Measurements from ENCODE around the gene RFTN1. TPM values are rescaled to one million over a fixed set of nuclear protein-coding genes. Genes with fewer than 3 reads are reported as not detected.

Gene RFTN1
- total and polyA plus RNA-seq, 2 donors from 2014 or later: 15.3 to 34.1 TPM

DNA sequence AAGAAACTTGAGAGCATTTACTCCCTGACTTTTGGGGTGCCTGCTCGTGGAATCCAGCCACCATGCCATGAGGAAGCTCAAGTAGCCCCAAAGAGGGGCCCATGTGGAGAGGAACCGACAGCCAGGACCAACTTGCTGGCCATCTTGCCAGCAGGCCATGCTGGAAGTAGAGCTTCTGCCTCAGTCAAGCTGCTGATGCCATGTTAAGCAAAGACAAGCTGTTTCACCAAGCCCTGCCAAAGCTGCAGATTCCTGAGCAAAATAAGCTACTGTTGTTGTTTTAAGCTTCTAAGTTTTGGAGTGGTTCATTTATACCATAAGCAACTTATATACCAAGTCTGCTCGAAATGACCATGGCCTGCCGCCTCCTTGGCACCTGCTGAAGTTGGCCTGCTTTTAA, 14.1 kb downstream of the RFTN1 start:
- Histone ChIP-seq H3K27me3 (ENCODE audit: control insufficient read depth, insufficient read depth, low read length) (no peaks in the 10 kb centered on the region), H3K9me3 (ENCODE audit: control insufficient read depth in 2 of 3, insufficient read depth in 1 of 3, low read length in 3 of 3) (no peaks in the 10 kb centered on the region), H3K27ac (ENCODE audit: low read depth in 2 of 2, low read length in 2 of 2) (no peak overlapping the region), H3K36me3 (ENCODE audit: control insufficient read depth in 2 of 3, insufficient read depth in 3 of 3, low read length in 3 of 3) (no peaks in the 10 kb centered on the region), H3K4me3 (ENCODE audit: low read length in 3 of 3) (no peak overlapping the region), H3K4me1 (ENCODE audit: control insufficient read depth in 2 of 3, insufficient read depth in 2 of 3, low read depth in 1 of 3, low read length in 3 of 3) (peaks cover 0 to 8% (median 6%) of the 10 kb centered on the region in 3 donors), H3K9ac (ENCODE audit: low read length in 3 of 3) (no peak overlapping the region)
- DNase-seq (no peak), FAIRE-seq (no peak)
- intact Hi-C loops (cut with DNase I): no loop called here
- no peak for TF ChIP-seq CTCF (IDR thresholded peaks at IDR 0.05; ENCODE audit: borderline replicate concordance, extremely low read depth, insufficient read depth)

GRCh38 chr3:16498130-16498890, 15.2 kb downstream of the RFTN1 start:
- H3K9me3 ChIP-seq (ENCODE audit: control insufficient read depth in 2 of 3, insufficient read depth in 1 of 3, low read length in 3 of 3): no peaks in the 10 kb centered on the region
- intact Hi-C loops (cut with DNase I): no loop called here
- FAIRE-seq (no peak), DNase-seq (no peak)
- no peak overlapping the region for H3K4me3 ChIP-seq (ENCODE audit: low read length in 3 of 3)
- no peak overlapping the region for H3K27ac ChIP-seq (ENCODE audit: low read depth in 2 of 2, low read length in 2 of 2)
- H3K27me3 ChIP-seq (ENCODE audit: control insufficient read depth, insufficient read depth, low read length): no peaks in the 10 kb centered on the region
- H3K9ac ChIP-seq (ENCODE audit: low read length in 3 of 3): no peak overlapping the region
- no peaks in the 10 kb centered on the region for H3K36me3 ChIP-seq (ENCODE audit: control insufficient read depth in 2 of 3, insufficient read depth in 3 of 3, low read length in 3 of 3)
- H3K4me1 ChIP-seq (ENCODE audit: control insufficient read depth in 2 of 3, insufficient read depth in 2 of 3, low read depth in 1 of 3, low read length in 3 of 3): peaks cover 0 to 8% (median 6%) of the 10 kb centered on the region in 3 donors
- no peak for TF ChIP-seq CTCF (IDR thresholded peaks at IDR 0.05; ENCODE audit: borderline replicate concordance, extremely low read depth, insufficient read depth)

GRCh38 chr3:16496408-16497222, 16.9 kb downstream of the RFTN1 start:
- H3K9ac ChIP-seq (ENCODE audit: low read length in 3 of 3): no peak overlapping the region
- no peaks in the 10 kb centered on the region for H3K9me3 ChIP-seq (ENCODE audit: control insufficient read depth in 2 of 3, insufficient read depth in 1 of 3, low read length in 3 of 3)
- H3K27ac ChIP-seq (ENCODE audit: low read depth in 2 of 2, low read length in 2 of 2): no peak overlapping the region
- TF ChIP-seq CTCF (IDR thresholded peaks at IDR 0.05; ENCODE audit: borderline replicate concordance, extremely low read depth, insufficient read depth): no peak
- intact Hi-C loops (cut with DNase I): no loop called here
- peaks cover 0 to 8% (median 6%) of the 10 kb centered on the region in 3 donors for H3K4me1 ChIP-seq (ENCODE audit: control insufficient read depth in 2 of 3, insufficient read depth in 2 of 3, low read depth in 1 of 3, low read length in 3 of 3)
- DNase-seq: no peak
- no peaks in the 10 kb centered on the region for H3K27me3 ChIP-seq (ENCODE audit: control insufficient read depth, insufficient read depth, low read length)
- H3K36me3 ChIP-seq (ENCODE audit: control insufficient read depth in 2 of 3, insufficient read depth in 3 of 3, low read length in 3 of 3): peaks cover 0 to 6% (median 0%) of the 10 kb centered on the region in 3 donors
- no peak for FAIRE-seq
- no peak overlapping the region for H3K4me3 ChIP-seq (ENCODE audit: low read length in 3 of 3)
